Astrocyte of the spinal cord (primary cell): ENCODE measurements around the gene ARPC1A.
A peak's percentile ranks its signal among the peaks of the same experiment; 100 is the strongest.
"Not testable (repeated sequence)": the region's sequence is repeated elsewhere in the genome, so short reads cannot be mapped to it uniquely, and the experiment has no call there.

Source experiments
- DNase-seq: peaks from one replicate; pipeline ENCODE4 v3.0.0; 2011; ENCODE audit warnings: low read depth, low spot score
- H3K4me3 ChIP-seq: 2 replicates; pipeline ENCODE4 v1.5.1; 2011; ENCODE audit warnings: low read depth, mild to moderate bottlenecking, low read length, moderate library complexity
- in situ Hi-C: cut with HindIII; loops from 2 replicates; pipeline ENCODE4 v1.10.0; 2017; ENCODE audit warnings: low sequenced_read_pairs
- TF ChIP-seq, protein P1 (sequence below): IDR thresholded peaks from 2 replicates; pipeline ENCODE4 v1.5.1; 2012; ENCODE audit warnings: low read depth, mild to moderate bottlenecking, low read length, inconsistent platforms

The ARPC1A gene

GRCh38 chr7:99383203-99383602, 57.5 kb downstream of the ARPC1A start:
- no peak for DNase-seq
- TF ChIP-seq, protein P1, sequence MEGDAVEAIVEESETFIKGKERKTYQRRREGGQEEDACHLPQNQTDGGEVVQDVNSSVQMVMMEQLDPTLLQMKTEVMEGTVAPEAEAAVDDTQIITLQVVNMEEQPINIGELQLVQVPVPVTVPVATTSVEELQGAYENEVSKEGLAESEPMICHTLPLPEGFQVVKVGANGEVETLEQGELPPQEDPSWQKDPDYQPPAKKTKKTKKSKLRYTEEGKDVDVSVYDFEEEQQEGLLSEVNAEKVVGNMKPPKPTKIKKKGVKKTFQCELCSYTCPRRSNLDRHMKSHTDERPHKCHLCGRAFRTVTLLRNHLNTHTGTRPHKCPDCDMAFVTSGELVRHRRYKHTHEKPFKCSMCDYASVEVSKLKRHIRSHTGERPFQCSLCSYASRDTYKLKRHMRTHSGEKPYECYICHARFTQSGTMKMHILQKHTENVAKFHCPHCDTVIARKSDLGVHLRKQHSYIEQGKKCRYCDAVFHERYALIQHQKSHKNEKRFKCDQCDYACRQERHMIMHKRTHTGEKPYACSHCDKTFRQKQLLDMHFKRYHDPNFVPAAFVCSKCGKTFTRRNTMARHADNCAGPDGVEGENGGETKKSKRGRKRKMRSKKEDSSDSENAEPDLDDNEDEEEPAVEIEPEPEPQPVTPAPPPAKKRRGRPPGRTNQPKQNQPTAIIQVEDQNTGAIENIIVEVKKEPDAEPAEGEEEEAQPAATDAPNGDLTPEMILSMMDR, result no peak
- in situ Hi-C loops, result no loop called here
- H3K4me3 ChIP-seq, result no peak overlapping the region

DNA sequence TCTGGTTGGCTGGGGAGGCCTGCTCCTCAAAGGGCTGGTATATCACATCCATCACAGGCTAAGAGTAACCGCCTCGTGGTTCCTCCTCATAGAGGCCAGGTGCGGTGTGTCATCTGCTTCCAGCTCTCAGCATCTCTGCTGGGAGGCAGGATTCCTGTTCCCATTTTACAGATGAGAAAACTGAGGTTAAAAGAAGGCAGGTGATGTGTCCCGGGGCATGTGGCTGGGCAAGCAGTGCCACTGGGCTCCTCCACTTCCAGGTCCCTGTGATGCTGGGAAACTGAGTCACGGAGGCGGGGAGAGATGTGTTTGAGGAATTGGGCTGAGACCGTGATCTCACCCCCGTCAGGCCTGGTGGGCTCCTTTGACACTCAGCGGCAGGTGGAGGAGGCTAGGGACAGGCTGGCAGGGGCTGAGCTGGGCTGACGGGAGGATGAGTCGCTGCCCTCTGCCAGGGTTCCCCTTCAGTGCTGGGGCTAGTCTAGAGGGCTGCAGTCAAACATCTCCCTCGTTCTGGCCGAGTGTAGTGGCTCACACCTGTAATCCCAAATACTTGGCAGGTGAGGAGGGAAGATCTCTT, 58.2 kb downstream of the ARPC1A start:
- DNase-seq, result no peak
- TF ChIP-seq, protein P1, result no peak
- in situ Hi-C loops, result no loop called here

DNA sequence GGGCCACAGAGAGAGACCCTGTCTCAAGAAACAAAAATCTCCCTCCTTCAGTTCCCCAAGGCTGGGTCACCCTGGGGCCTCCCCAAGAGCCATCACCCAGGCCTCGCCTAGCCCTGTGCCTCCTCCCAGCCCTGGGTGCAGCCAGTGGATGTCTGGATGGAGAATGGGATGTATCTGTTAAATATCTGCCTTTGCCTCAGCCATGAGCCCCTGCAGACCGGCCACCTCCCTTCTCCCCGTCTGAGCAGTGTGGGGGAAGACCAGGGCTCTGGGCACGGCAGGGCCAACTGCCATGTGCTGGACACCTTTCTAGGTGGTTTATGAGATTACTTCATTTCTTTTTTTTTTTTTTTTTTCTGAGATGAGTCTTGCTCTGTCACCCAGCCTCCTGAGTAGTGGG, 58.8 kb downstream of the ARPC1A start:
- no peak overlapping the region for H3K4me3 ChIP-seq
- TF ChIP-seq, protein P1, result no peak
- in situ Hi-C loops, result no loop called here
- DNase-seq, result no peak

More for the DNA sequence above, 58.2 kb downstream of the ARPC1A start:
- no peak overlapping the region for H3K4me3 ChIP-seq

GRCh38 chr7:99385564-99385963, 59.9 kb downstream of the ARPC1A start:
- no peak for DNase-seq

DNA sequence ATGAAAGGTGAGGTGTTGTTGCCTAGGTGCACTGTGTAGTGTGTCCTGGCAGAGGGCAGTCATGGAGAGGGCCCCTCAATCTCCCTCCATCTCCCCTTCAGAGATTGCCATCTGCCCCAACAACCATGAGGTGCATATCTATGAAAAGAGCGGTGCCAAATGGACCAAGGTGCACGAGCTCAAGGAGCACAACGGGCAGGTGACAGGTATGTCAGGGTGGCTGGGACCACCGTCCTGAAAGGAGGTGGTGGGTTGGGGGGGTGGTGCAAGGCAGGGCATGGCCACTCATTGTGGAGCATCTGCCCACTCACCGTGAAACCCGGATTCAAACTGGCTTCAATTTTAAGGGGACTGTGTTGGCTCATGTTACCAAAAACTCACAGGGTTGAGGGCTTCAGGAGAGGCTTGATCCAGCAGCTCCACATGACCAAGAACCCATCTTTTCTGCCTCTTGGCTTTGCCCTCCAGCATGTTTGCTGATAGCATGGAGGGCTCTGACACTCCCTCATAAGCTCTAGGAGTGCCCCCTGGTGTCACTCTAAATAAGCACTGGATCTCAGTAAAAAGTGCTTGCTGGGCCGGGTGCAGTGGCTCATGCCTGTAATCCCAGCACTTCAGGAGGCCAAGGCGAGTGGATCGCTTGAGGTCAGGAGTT, 61.0 kb downstream of the ARPC1A start:
- TF ChIP-seq, protein P1, result peak; percentile 27
- no peak overlapping the region for H3K4me3 ChIP-seq
- in situ Hi-C loops, result no loop called here
- no peak for DNase-seq

More at GRCh38 chr7:99385564-99385963, 59.9 kb downstream of the ARPC1A start:
- TF ChIP-seq, protein P1, result no peak
- in situ Hi-C loops, result no loop called here
- no peak overlapping the region for H3K4me3 ChIP-seq

- H3K4me3 ChIP-seq, DNase-seq, in situ Hi-C loops: not testable (repeated sequence)
Measured at GRCh38 chr7:99387239-99387635, 61.5 kb downstream of the ARPC1A start.

- TF ChIP-seq, protein P1, result no peak
- in situ Hi-C loops, result no loop called here
- no peak overlapping the region for H3K4me3 ChIP-seq
- no peak for DNase-seq
Measured at GRCh38 chr7:99387912-99388311, 62.2 kb downstream of the ARPC1A start.
